Kidney (tissue), 14 donors: ENCODE data around the gene PIBF1. TPM values are rescaled to one million over a fixed set of nuclear protein-coding genes. Genes with fewer than 3 reads are reported as not detected.
"Not testable (repeated sequence)": the region's sequence is repeated elsewhere in the genome, so short reads cannot be mapped to it uniquely, and the experiment has no call there.

ENCODE experiments used
- DNase-seq, 5 donors: peaks; one replicate each; pipeline ENCODE4 v3.0.0-alpha.2; 2013 to 2020
- FAIRE-seq: peaks from 2 replicates; lab custom pipeline; 2012; peaks lifted over from hg19 to GRCh38; lab: Jason Lieb, UNC
- H3K27ac ChIP-seq, 2 donors: one replicate each; pipeline ENCODE4 v1.7.0; 2013; ENCODE audit warnings: low read depth in 2 of 2, low read length in 2 of 2, inconsistent platforms in 1 of 2
- H3K27me3 ChIP-seq: one replicate; pipeline ENCODE4 v1.7.1; 2013; ENCODE audit warnings: low read length, inconsistent platforms; ENCODE audit not compliant: control insufficient read depth, insufficient read depth
- H3K36me3 ChIP-seq, 3 donors: one replicate each; pipeline versions ENCODE4 v1.7.0 to v1.7.1; 2013; ENCODE audit warnings: low read length in 3 of 3, control low read depth in 1 of 3, inconsistent platforms in 1 of 3; ENCODE audit not compliant: insufficient read depth in 3 of 3, control insufficient read depth in 2 of 3
- H3K4me1 ChIP-seq, 3 donors: one replicate each; pipeline versions ENCODE4 v1.7.0 to v1.7.1; 2013; ENCODE audit warnings: low read length in 3 of 3, inconsistent platforms in 1 of 3, low read depth in 1 of 3; ENCODE audit not compliant: control insufficient read depth in 2 of 3, insufficient read depth in 2 of 3
- H3K4me3 ChIP-seq, 3 donors: one replicate each; pipeline versions ENCODE4 v1.7.0 to v1.8.1; 2013; ENCODE audit warnings: low read length in 3 of 3, control low read depth in 1 of 3, inconsistent platforms in 1 of 3
- H3K9ac ChIP-seq, 3 donors: one replicate each; pipeline versions ENCODE4 v1.7.0 to v1.7.1; 2013; ENCODE audit warnings: low read length in 3 of 3, control low read depth in 1 of 3, inconsistent platforms in 1 of 3
- H3K9me3 ChIP-seq, 3 donors: one replicate each; pipeline versions ENCODE4 v1.7.0 to v1.7.1; 2013; ENCODE audit warnings: low read length in 3 of 3, control low read depth in 1 of 3, inconsistent platforms in 1 of 3; ENCODE audit not compliant: control insufficient read depth in 2 of 3, insufficient read depth in 1 of 3
- intact Hi-C: fragments of 100-400 bp; cut with DNase I; formaldehyde crosslinking; loops from one replicate; pipeline ENCODE4 v1.11.1; 2022
- polyA plus RNA-seq: library from polyadenylated mRNA; stranded (reverse); fragments of 350-450 nt; fragmentation: Illumina TruSeq; extraction: RNeasy Lipid Tissue Mini Kit (QIAGEN cat#74804); gene quantifications from one replicate; pipeline ENCODE4 v1.2.3, GENCODE V29; 2014; ENCODE audit warnings: low read depth, low replicate concordance; ENCODE audit not compliant: insufficient read depth
- total RNA-seq: library from RNA; stranded (reverse); fragmentation: NEBNext Ultra II Directional; extraction: Animal tissue kit (Norgen Biotek cat#: 25700); gene quantifications from one replicate; pipeline ENCODE4 v1.2.1, GENCODE V29; 2021
- TF ChIP-seq, protein P1 (sequence below): IDR thresholded peaks from 3 replicates; pipeline ENCODE4 v1.5.1; 2012; ENCODE audit warnings: mild to moderate bottlenecking, moderate library complexity, borderline replicate concordance; ENCODE audit not compliant: insufficient read depth; ENCODE audit errors: extremely low read depth
- donor health status: control.
- donor health status: control.
- donor health status: control.
- donor health status: control.
- donor health status: control.
- donor health status: DM: yes; HTN: yes; CAD: no.
- donor health status: Normal renal cell carcinoma (clear cell type).

The PIBF1 gene
- total and polyA plus RNA-seq, 2 donors from 2014 or later = 17.6 to 30.5 TPM

GRCh38 chr13:72932250-72932649 lies 150.3 kb downstream of the PIBF1 start:
- FAIRE-seq (no peak), DNase-seq (no peak)
- H3K9ac ChIP-seq = no peak overlapping the region
- no peak overlapping the region for H3K4me3 ChIP-seq
- no peak overlapping the region for H3K27ac ChIP-seq
- intact Hi-C loops = no loop called here
- TF ChIP-seq, protein P1, sequence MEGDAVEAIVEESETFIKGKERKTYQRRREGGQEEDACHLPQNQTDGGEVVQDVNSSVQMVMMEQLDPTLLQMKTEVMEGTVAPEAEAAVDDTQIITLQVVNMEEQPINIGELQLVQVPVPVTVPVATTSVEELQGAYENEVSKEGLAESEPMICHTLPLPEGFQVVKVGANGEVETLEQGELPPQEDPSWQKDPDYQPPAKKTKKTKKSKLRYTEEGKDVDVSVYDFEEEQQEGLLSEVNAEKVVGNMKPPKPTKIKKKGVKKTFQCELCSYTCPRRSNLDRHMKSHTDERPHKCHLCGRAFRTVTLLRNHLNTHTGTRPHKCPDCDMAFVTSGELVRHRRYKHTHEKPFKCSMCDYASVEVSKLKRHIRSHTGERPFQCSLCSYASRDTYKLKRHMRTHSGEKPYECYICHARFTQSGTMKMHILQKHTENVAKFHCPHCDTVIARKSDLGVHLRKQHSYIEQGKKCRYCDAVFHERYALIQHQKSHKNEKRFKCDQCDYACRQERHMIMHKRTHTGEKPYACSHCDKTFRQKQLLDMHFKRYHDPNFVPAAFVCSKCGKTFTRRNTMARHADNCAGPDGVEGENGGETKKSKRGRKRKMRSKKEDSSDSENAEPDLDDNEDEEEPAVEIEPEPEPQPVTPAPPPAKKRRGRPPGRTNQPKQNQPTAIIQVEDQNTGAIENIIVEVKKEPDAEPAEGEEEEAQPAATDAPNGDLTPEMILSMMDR = no peak
- H3K36me3 ChIP-seq = no peaks in the 10 kb centered on the region
- no peaks in the 10 kb centered on the region for H3K4me1 ChIP-seq
- H3K27me3 ChIP-seq = no peaks in the 10 kb centered on the region
- no peaks in the 10 kb centered on the region for H3K9me3 ChIP-seq

DNA sequence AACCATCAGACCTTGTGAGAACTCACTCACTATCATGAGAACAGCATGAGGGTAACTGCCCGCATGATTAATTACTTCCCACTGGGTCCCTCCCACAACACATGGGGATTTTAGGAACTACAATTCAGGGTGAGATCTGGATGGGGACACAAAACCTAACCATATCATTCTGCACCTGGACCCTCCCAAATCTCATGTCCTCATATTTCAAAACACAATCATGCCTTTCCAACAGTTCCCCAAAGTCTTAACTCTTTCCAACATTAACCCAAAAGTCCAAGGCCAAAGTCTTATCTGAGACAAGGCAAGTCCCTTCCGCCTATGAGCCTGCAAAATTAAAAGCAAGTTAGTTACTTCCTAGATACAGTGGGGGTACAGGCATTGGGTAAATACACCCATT lies 164.3 kb downstream of the PIBF1 start:
- H3K27me3 ChIP-seq, H3K36me3 ChIP-seq, FAIRE-seq, H3K4me1 ChIP-seq, H3K9ac ChIP-seq, H3K9me3 ChIP-seq, intact Hi-C loops, H3K4me3 ChIP-seq, DNase-seq, H3K27ac ChIP-seq: not testable (repeated sequence)

DNA sequence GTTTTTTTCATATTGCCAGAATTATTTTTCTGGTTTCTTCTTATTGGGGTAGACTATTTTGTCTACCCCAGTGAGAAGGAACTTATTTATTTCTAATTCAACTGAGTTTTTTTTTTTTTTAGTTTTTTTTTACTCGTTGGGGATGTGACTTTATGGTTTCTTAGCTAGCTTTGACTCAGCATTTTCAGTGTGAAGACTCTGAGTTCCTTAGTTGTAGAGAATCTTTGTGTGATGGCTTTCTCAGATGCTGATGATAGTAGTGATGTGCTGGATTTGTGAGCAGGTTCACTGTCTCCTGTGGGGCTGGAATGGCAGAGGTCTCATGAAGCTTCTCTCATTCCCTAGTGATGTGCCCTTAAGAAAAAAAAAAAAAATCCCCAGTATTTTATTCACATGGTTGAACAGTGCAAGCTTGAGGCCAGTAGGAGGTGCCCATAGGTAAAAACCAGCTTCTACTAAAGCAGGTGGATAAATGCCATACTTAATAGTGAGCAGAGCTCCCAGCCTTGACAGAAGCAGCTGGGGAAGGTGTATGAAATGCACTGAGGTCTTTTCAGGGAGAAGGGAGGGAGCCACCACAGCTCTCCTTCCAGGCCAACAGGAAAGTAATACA lies 170.7 kb downstream of the PIBF1 start:
- Histone ChIP-seq H3K9me3 (no peaks in the 10 kb centered on the region), H3K9ac (no peak overlapping the region), H3K27ac (no peak overlapping the region), H3K4me3 (no peak overlapping the region), H3K36me3 (peaks cover 0 to 2% (median 0%) of the 10 kb centered on the region in 3 donors), H3K27me3 (no peaks in the 10 kb centered on the region), H3K4me1 (peaks cover 0 to 5% (median 0%) of the 10 kb centered on the region in 3 donors)
- TF ChIP-seq, protein P1 = no peak
- FAIRE-seq (no peak), DNase-seq (peak in 1 of 5 donors; percentile 10)
- intact Hi-C loops = no loop called here

DNA sequence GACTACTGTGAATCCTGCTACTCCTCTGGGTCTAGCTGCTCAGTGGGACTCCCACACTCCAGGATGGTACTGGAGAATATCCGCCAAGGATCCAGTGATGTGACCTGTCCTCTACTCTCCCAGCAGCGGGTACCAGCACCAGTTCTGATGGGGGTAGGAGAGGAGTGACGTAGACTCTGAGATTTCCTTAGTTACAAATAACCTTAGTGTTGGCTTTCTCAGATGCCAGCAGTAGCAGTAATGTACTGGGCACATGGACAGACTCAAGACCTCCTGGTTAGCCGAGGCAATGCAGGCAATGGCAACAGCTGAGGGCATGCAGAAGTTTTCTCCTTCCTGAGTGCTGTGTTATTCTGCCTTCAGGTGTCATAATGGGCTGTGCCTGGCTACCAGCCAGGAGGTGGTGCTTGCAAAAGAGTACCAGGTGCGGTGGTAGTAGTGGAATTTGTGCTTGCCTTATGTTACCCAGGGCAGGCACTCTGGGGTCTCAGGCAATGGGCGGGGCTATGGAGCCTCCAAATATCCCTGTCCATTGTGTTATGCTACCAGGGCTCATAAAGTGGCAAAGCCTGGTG lies 171.5 kb downstream of the PIBF1 start:
- FAIRE-seq (no peak), DNase-seq (peak; percentile 21 to 74 (median 40))
- H3K9ac ChIP-seq = no peak overlapping the region
- peak overlapping the region in 1 of 2 donors; percentile 15 for H3K27ac ChIP-seq
- intact Hi-C loops = no loop called here
- no peaks in the 10 kb centered on the region for H3K27me3 ChIP-seq
- H3K4me3 ChIP-seq = no peak overlapping the region
- H3K36me3 ChIP-seq = peaks cover 0 to 2% (median 0%) of the 10 kb centered on the region in 3 donors
- no peaks in the 10 kb centered on the region for H3K9me3 ChIP-seq
- TF ChIP-seq, protein P1 = no peak
- H3K4me1 ChIP-seq = peaks cover 0 to 5% (median 0%) of the 10 kb centered on the region in 3 donors
